ENCODE results near the gene NR3C1.

The NR3C1 gene

GRCh38 chr5:143440448-143441115 is 37.1 kb upstream of the NR3C1 start:
- FAIRE-seq, result peak; percentile 51
- no peak for DNase-seq (ENCODE audit: insufficient read length, low spot score)
- TF ChIP-seq TAF1 (IDR thresholded peaks at IDR 0.05; ENCODE audit: low read depth, low read length), result no peak
- no peak for TF ChIP-seq POLR2A (IDR thresholded peaks at IDR 0.05; ENCODE audit: low read depth, low read length)
- no peak for TF ChIP-seq SPI1 (IDR thresholded peaks at IDR 0.05; ENCODE audit: low read depth, low read length)
- TF ChIP-seq POLR2AphosphoS5 (IDR thresholded peaks at IDR 0.05; ENCODE audit: low read depth, low read length), result no peak
- no peak for TF ChIP-seq PAX5 (IDR thresholded peaks at IDR 0.05; ENCODE audit: insufficient read depth, low read length, severe bottlenecking)
- TF ChIP-seq POU2F2 (IDR thresholded peaks at IDR 0.05; ENCODE audit: low read depth, low read length), result no peak

DNA sequence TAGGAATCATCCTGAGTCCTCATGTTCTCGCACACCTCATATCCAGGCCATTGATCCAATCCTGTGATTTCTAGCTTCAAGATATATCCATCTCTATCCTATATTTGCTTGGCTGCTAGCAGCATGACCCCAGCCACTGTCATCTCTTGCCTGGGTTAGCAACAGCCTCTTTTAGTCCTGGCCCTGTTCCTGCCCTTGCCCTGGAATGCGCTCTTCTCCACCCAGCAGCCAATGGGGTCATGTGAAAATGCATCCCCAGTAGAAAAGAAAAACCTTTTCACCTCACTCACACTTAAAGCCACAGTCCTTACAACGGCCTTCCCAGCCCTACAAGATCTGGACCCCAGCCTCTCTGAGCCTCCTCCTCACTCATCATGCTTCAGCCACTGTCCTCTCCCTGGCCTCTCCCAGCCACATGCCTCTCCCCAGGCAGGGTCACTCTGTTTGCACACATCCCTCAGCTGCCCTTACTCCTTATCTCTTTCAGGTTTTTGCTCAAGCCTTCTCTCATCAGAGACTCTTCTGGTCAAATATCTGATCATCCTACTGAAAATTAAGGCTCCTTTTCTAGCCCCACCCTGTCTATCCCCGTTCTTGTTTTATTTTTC is 34.3 kb upstream of the NR3C1 start:
- TF ChIP-seq TAF1 (IDR thresholded peaks at IDR 0.05; ENCODE audit: low read depth, low read length) (no peak), SPI1 (IDR thresholded peaks at IDR 0.05; ENCODE audit: low read depth, low read length) (no peak), POLR2A (IDR thresholded peaks at IDR 0.05; ENCODE audit: low read depth, low read length) (no peak), POLR2AphosphoS5 (IDR thresholded peaks at IDR 0.05; ENCODE audit: low read depth, low read length) (no peak), POU2F2 (IDR thresholded peaks at IDR 0.05; ENCODE audit: low read depth, low read length) (no peak), PAX5 (IDR thresholded peaks at IDR 0.05; ENCODE audit: insufficient read depth, low read length, severe bottlenecking) (no peak)
- no peak for FAIRE-seq
- DNase-seq (ENCODE audit: insufficient read length, low spot score), result no peak

DNA sequence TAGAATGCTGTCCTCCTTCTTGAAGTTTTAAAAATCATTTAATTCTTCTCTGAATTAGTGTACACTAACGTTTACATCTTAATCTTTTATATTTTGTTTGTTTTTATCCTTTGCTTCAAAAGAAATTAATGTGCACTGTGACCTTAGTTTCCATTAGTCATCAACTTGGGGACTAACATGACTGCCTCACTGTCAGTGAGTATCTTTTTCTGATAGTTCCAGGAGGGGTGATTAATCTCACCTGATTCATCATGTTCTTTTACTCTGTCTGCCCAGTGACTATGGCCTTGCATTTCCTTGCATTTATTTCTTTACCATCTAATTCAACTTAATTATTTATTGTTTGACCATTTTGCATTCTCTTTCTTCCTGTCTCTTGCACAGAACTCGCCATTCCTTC is 33.4 kb upstream of the NR3C1 start:
- FAIRE-seq (no peak), DNase-seq (ENCODE audit: insufficient read length, low spot score) (no peak)
- no peak for TF ChIP-seq SPI1 (IDR thresholded peaks at IDR 0.05; ENCODE audit: low read depth, low read length)
- TF ChIP-seq TAF1 (IDR thresholded peaks at IDR 0.05; ENCODE audit: low read depth, low read length), result no peak
- no peak for TF ChIP-seq POLR2AphosphoS5 (IDR thresholded peaks at IDR 0.05; ENCODE audit: low read depth, low read length)
- TF ChIP-seq POLR2A (IDR thresholded peaks at IDR 0.05; ENCODE audit: low read depth, low read length), result no peak
- no peak for TF ChIP-seq PAX5 (IDR thresholded peaks at IDR 0.05; ENCODE audit: insufficient read depth, low read length, severe bottlenecking)
- no peak for TF ChIP-seq POU2F2 (IDR thresholded peaks at IDR 0.05; ENCODE audit: low read depth, low read length)

- TF ChIP-seq POU2F2 (IDR thresholded peaks at IDR 0.05; ENCODE audit: low read depth, low read length) (peak; percentile 51; the same call in 1 of the 2 replicates), PAX5 (IDR thresholded peaks at IDR 0.05; ENCODE audit: insufficient read depth, low read length, severe bottlenecking) (no peak), POLR2A (IDR thresholded peaks at IDR 0.05; ENCODE audit: low read depth, low read length) (0 out of 2 replicates have a peak, but pooled peaks have one; percentile 33), POLR2AphosphoS5 (IDR thresholded peaks at IDR 0.05; ENCODE audit: low read depth, low read length) (peak; percentile 47; the same call in 1 of the 2 replicates), SPI1 (IDR thresholded peaks at IDR 0.05; ENCODE audit: low read depth, low read length) (peak; percentile 97), TAF1 (IDR thresholded peaks at IDR 0.05; ENCODE audit: low read depth, low read length) (peak; percentile 96)
- peak; percentile 96 for FAIRE-seq
- peak; percentile 38 for DNase-seq (ENCODE audit: insufficient read length, low spot score)
These were observed 31.7 kb upstream of the NR3C1 start for GRCh38 chr5:143435210-143435657.

DNA sequence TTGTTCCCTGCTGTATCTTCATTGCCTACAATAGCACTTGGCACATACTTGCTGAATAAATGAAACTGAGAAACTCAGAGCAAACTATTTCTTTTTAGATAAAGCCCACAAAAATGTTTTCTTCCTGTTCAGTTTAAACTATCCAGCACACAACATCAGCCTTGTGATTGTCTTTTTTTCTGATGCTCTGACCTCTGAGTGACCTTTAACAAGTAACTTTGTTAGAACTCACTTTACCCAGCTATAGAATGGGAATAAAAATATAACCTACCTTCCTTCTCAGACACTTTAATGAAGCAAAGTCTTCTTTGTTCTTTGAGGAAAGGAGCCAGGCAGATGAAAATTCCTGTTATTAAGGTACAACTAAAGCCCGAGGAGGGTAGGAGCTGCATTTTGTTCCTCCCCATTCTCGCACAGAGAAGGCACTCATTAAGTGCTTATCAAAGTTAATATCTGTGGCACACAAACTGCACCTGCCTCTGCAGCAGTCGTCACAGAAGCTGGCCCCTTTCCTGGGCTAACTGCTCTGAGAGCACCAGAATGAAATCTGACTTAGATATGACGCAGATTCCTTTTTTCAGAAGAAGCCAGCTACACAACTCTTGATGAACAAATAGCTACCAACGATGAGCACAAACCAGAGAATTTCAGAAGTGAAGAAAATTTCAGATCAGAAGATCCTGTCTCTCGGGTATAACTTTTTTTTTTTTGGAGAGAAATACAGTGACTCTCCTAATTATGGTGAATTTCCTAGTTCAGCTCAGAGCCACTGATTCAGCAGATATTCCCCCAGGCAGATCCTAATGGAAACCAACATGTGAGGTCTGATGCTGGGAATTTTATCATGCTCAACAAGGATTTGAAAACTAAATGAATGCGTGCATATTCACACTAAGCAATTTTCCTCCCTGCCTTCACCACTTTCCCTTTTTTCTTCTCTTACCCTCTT is 31.0 kb upstream of the NR3C1 start:
- TF ChIP-seq POLR2AphosphoS5 (IDR thresholded peaks at IDR 0.05; ENCODE audit: low read depth, low read length) (no peak; the same call in 1 of the 2 replicates), POLR2A (IDR thresholded peaks at IDR 0.05; ENCODE audit: low read depth, low read length) (peak; percentile 10; the same call in 1 of the 2 replicates), POU2F2 (IDR thresholded peaks at IDR 0.05; ENCODE audit: low read depth, low read length) (no peak), SPI1 (IDR thresholded peaks at IDR 0.05; ENCODE audit: low read depth, low read length) (no peak), TAF1 (IDR thresholded peaks at IDR 0.05; ENCODE audit: low read depth, low read length) (no peak), PAX5 (IDR thresholded peaks at IDR 0.05; ENCODE audit: insufficient read depth, low read length, severe bottlenecking) (no peak)
- peak; percentile 79 for FAIRE-seq
- DNase-seq (ENCODE audit: insufficient read length, low spot score), result no peak

- peak; percentile 89 for FAIRE-seq
- no peak for DNase-seq (ENCODE audit: insufficient read length, low spot score)
- TF ChIP-seq PAX5 (IDR thresholded peaks at IDR 0.05; ENCODE audit: insufficient read depth, low read length, severe bottlenecking) (no peak), SPI1 (IDR thresholded peaks at IDR 0.05; ENCODE audit: low read depth, low read length) (peak; percentile 54; the same call in 1 of the 2 replicates), POU2F2 (IDR thresholded peaks at IDR 0.05; ENCODE audit: low read depth, low read length) (0 out of 2 replicates have a peak, but pooled peaks have one; percentile 33), POLR2AphosphoS5 (IDR thresholded peaks at IDR 0.05; ENCODE audit: low read depth, low read length) (no peak), TAF1 (IDR thresholded peaks at IDR 0.05; ENCODE audit: low read depth, low read length) (no peak), POLR2A (IDR thresholded peaks at IDR 0.05; ENCODE audit: low read depth, low read length) (0 out of 2 replicates have a peak, but pooled peaks have one; percentile 31)
These were observed 30.2 kb upstream of the NR3C1 start for GRCh38 chr5:143433670-143434069.

DNA sequence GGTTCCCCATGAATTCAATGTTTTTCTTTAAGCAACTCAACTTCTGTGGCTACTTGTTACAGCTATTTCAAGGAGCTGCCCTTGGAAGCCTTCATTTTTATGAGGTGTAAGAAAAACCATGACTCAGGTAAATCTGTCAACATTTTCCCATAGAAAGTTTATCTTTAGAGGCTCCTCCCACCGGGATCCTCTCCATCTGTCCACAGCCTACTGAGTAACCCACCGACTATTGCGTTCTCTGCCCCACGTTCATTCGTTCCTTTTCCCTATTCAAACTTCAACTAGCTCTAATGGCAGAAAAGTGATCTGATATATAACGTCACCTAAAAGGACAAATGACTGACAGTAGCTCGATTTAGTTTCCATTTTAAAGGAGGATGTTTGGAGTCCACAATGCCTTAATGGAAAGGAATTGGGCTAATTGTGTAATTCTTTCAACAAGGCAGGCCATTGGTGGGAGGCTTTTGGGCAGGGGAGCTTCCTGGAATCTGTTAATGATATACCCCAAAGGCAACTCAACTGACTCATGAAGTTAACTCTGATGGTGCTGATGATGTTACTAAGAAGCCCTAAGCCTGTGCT is 29.3 kb upstream of the NR3C1 start:
- DNase-seq (ENCODE audit: insufficient read length, low spot score) (no peak), FAIRE-seq (peak; percentile 82)
- TF ChIP-seq SPI1 (IDR thresholded peaks at IDR 0.05; ENCODE audit: low read depth, low read length) (no peak), POLR2AphosphoS5 (IDR thresholded peaks at IDR 0.05; ENCODE audit: low read depth, low read length) (no peak), POLR2A (IDR thresholded peaks at IDR 0.05; ENCODE audit: low read depth, low read length) (peak; percentile 25; the same call in 1 of the 2 replicates), TAF1 (IDR thresholded peaks at IDR 0.05; ENCODE audit: low read depth, low read length) (no peak), POU2F2 (IDR thresholded peaks at IDR 0.05; ENCODE audit: low read depth, low read length) (no peak)

DNA sequence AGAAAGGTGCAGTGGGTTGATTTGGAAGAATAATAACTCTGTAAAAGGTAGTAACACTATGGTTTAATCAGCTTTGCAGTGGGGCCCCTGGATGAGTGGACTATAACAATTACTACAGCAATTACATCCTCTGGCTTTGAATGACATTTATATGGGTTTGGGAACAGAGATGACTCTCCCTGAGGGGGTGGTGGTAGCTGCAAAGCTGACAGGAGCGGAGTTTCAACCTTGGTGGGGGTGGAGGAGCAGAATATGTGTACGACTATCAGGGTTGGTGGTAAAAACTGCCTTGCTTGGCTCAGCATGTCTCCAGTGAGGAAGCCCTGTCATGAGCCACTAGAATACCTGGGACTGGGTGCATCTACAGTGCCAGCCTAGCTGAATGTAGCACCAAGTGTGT is 28.3 kb upstream of the NR3C1 start:
- TF ChIP-seq POLR2AphosphoS5 (IDR thresholded peaks at IDR 0.05; ENCODE audit: low read depth, low read length), result no peak
- TF ChIP-seq SPI1 (IDR thresholded peaks at IDR 0.05; ENCODE audit: low read depth, low read length), result no peak
- TF ChIP-seq TAF1 (IDR thresholded peaks at IDR 0.05; ENCODE audit: low read depth, low read length), result no peak
- DNase-seq (ENCODE audit: insufficient read length, low spot score), result no peak
- peak; percentile 86 for FAIRE-seq

Measured in GM12891 (cell line).